Subcutaneous abdominal adipose tissue (tissue), 5 donors: ENCODE measurements around the gene IFFO2.
A peak's percentile ranks its signal among the peaks of the same experiment; 100 is the strongest.

Source experiments
- H3K27ac ChIP-seq: one replicate; pipeline ENCODE4 v1.7.0; 2013; ENCODE audit warnings: low read depth, mild to moderate bottlenecking, inconsistent platforms, low read length, moderate library complexity
- H3K27me3 ChIP-seq, 5 donors: one replicate each; pipeline ENCODE4 v1.7.0; 2013; ENCODE audit warnings: low read length in 5 of 5, inconsistent platforms in 1 of 5; ENCODE audit not compliant: control insufficient read depth in 5 of 5, insufficient read depth in 4 of 5
- H3K36me3 ChIP-seq, 5 donors: one replicate each; pipeline ENCODE4 v1.7.0; 2013; ENCODE audit warnings: low read length in 5 of 5; ENCODE audit not compliant: control insufficient read depth in 5 of 5, insufficient read depth in 5 of 5
- H3K4me1 ChIP-seq, 5 donors: one replicate each; pipeline ENCODE4 v1.7.0; 2013; ENCODE audit warnings: low read length in 5 of 5, mild to moderate bottlenecking in 3 of 5, moderate library complexity in 1 of 5; ENCODE audit not compliant: control insufficient read depth in 5 of 5, insufficient read depth in 5 of 5
- H3K4me3 ChIP-seq, 5 donors: one replicate each; pipeline ENCODE4 v1.7.0; 2013; ENCODE audit warnings: low read length in 5 of 5, low read depth in 1 of 5
- H3K9ac ChIP-seq, 5 donors: one replicate each; pipeline ENCODE4 v1.7.0; 2013; ENCODE audit warnings: low read length in 5 of 5, mild to moderate bottlenecking in 4 of 5, moderate library complexity in 3 of 5
- H3K9me3 ChIP-seq, 5 donors: one replicate each; pipeline ENCODE4 v1.7.0; 2013; ENCODE audit warnings: low read length in 5 of 5; ENCODE audit not compliant: control insufficient read depth in 5 of 5
- donor health status: healthy.
- donor health status: healthy.
- donor health status: healthy.
- donor health status: healthy.
- donor health status: healthy.

IFFO2 gene

DNA sequence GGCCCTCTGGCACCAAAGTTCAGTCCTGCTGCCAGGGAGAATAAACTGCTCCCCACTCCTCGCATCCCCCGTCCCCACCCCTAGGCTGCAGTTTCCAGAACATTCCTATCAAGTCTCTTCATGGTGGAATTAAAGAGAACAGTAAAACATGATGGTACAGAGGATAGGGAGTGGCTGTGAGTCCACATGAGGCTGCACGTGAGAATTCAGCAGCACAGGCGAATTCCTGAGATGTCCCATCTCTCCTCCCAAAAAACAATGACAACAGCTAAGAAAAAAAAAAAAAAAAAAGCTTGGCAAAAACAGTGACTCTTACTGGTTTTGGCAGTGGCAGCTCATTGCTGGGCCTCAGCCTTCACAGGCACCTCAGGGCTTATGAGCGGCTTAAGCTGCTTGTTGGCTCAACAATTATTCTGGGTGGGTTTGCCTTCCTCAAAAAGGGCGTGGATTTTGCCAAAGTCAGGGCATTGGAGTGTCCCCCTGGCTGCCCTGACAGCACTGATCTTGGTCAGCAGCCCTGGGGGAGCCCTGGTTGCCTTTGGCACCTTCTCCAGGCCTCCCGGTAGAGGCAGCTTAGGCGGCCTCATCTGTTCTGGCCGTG lies 5.7 kb upstream of the IFFO2 start:
- H3K4me1 ChIP-seq = peaks cover 2 to 45% (median 43%) of the 10 kb centered on the region in 5 donors
- no peaks in the 10 kb centered on the region for H3K27me3 ChIP-seq
- H3K9ac ChIP-seq = peak overlapping the region in 3 of 5 donors; percentile 19 to 72 (median 55)
- H3K9me3 ChIP-seq = no peaks in the 10 kb centered on the region
- peak overlapping the region; percentile 78 for H3K27ac ChIP-seq
- no peak overlapping the region for H3K4me3 ChIP-seq
- H3K36me3 ChIP-seq = no peaks in the 10 kb centered on the region

DNA sequence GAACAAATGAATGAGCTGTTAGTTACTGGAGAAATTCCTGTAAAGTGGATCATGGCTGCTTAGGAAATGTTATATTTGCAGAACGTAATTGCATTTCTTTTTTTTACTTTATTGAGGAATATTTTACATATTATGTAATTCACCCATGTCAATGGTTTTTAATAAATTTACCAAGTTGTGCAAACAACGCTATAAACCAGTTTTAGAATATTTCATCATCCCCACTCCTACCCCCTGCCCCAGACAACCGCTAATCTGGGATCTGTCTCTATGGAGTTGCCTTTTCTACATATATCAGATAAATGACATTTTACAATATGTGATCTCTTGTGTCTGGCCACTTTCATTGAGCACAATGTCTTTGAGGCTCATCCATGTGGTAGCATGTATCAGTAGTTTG lies 4.3 kb upstream of the IFFO2 start:
- Histone ChIP-seq H3K36me3 (no peaks in the 10 kb centered on the region), H3K27me3 (no peaks in the 10 kb centered on the region), H3K27ac (peak overlapping the region; percentile 78)

DNA sequence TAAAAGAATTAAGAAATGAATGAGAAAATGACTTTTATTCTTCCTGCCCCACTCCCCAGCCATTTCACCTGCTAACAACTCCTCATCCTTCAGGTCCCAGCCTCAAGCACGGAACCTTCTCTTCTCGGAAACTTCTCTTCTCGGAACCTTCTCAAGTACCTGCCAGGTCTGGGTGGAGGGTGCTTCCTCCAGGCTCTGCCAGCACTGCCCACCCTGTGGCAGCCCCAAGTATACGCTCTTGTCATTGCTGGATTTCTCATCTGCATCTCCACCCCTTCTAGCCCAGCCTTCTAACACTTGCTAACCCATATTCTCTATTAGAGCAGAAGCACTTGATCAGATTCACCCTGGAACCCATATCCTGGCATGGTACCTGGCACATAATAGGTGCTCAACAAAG lies 3.9 kb upstream of the IFFO2 start:
- Histone ChIP-seq H3K36me3 (no peaks in the 10 kb centered on the region), H3K27ac (peak overlapping the region; percentile 64), H3K9me3 (no peaks in the 10 kb centered on the region), H3K9ac (peak overlapping the region in 1 of 5 donors; percentile 2), H3K27me3 (no peaks in the 10 kb centered on the region), H3K4me3 (no peak overlapping the region), H3K4me1 (peaks cover 0 to 50% (median 43%) of the 10 kb centered on the region in 5 donors)

More for the DNA sequence above, 4.3 kb upstream of the IFFO2 start:
- H3K9ac ChIP-seq = peak overlapping the region in 1 of 5 donors; percentile 2
- no peak overlapping the region for H3K4me3 ChIP-seq
- H3K9me3 ChIP-seq = no peaks in the 10 kb centered on the region
- H3K4me1 ChIP-seq = peaks cover 2 to 50% (median 42%) of the 10 kb centered on the region in 5 donors

DNA sequence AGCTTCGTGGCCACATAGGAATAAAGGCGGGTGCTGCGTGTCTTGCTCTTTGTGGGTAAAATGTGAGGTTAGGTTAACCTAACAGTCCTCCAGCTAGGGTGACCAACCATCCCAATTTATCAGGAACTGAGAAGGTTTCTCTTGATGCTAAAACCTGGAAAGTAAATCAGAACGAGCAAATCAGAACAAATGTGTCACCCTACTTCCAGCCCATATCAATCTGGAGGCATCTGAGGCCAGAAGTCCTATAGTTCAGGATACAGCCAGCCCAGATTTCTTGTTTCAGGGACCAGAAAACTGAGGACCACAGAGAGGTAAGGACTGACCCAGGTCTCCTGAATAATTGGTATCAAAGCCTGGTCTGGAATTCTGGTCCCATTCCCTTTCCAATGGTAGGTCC lies 3.1 kb upstream of the IFFO2 start:
- Histone ChIP-seq H3K9ac (peak overlapping the region in 2 of 5 donors; percentile 2 to 16), H3K4me3 (no peak overlapping the region), H3K9me3 (no peaks in the 10 kb centered on the region), H3K36me3 (no peaks in the 10 kb centered on the region), H3K27me3 (no peaks in the 10 kb centered on the region), H3K27ac (peak overlapping the region; percentile 64), H3K4me1 (peaks cover under 1 to 52% (median 45%) of the 10 kb centered on the region in 5 donors)

DNA sequence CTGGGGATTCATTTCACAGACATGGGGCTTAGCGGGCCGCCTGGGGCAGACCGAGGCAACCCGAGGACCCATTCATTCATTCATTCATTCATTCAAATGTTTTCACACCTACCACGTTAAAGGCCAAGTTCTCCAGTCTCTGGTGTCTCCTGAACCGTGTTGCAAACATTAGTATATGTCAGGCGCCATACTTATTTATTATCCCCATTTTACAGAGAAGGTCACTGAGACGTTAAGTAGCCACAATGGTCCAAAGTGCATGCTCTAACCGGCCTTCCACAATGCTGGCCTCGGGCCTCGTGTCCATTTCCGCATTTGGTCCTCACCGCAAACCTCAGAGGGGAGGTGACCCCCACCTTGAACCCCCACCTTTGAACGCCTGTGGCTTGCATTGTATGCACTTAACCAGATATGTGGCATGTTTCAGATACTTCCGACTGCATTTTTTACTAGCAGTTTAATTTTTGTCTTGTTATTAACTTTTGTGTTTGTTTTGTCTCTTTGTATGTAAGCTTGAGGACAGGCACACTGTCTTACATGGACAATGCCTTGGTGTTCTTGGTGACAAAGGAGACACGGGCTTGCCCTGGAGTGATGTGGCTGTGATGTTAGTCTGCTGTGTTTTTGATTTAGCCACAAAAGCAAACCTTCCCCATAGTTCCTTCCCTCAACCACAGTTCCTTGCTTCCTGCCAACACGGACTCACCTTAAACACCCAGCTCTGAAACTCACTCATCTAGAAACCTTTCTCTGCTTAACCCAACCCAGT lies 1.2 kb upstream of the IFFO2 start:
- Histone ChIP-seq H3K4me1 (peaks cover 6 to 54% (median 46%) of the 10 kb centered on the region in 5 donors), H3K27ac (no peak overlapping the region), H3K9ac (peak overlapping the region in 3 of 5 donors; percentile 64 to 77 (median 71)), H3K27me3 (no peaks in the 10 kb centered on the region), H3K36me3 (peaks cover 0 to 1% (median 0%) of the 10 kb centered on the region in 5 donors), H3K4me3 (peak overlapping the region in 2 of 5 donors; percentile 75 to 87), H3K9me3 (no peaks in the 10 kb centered on the region)

DNA sequence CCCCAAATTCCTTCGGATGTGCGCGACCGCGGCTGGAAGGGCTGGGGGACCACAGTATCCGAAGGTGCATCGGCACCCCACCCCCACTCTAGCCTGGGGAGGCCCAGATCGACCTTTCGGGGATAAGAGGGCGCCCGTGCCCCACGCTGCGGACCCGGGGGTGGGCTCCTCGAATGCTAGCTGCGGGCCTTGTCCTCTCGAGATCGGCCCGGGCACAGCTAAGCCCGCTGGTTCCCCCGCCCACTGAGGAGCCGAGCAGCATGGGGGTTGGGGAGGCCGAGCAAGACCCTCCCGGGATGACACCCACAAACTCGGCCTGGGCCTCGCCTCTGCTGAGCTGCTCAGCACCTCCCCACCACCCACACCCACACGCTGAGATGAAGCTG lies 653 bp upstream of the IFFO2 start:
- H3K4me3 ChIP-seq = peak overlapping the region in 4 of 5 donors; percentile 75 to 87 (median 78)
- H3K9ac ChIP-seq = peak overlapping the region in 4 of 5 donors; percentile 64 to 77 (median 70)
- no peaks in the 10 kb centered on the region for H3K27me3 ChIP-seq
- peaks cover 0 to 3% (median 0%) of the 10 kb centered on the region in 5 donors for H3K36me3 ChIP-seq
- peaks cover 6 to 52% (median 42%) of the 10 kb centered on the region in 5 donors for H3K4me1 ChIP-seq
- H3K27ac ChIP-seq = peak overlapping the region; percentile 72
- no peaks in the 10 kb centered on the region for H3K9me3 ChIP-seq

DNA sequence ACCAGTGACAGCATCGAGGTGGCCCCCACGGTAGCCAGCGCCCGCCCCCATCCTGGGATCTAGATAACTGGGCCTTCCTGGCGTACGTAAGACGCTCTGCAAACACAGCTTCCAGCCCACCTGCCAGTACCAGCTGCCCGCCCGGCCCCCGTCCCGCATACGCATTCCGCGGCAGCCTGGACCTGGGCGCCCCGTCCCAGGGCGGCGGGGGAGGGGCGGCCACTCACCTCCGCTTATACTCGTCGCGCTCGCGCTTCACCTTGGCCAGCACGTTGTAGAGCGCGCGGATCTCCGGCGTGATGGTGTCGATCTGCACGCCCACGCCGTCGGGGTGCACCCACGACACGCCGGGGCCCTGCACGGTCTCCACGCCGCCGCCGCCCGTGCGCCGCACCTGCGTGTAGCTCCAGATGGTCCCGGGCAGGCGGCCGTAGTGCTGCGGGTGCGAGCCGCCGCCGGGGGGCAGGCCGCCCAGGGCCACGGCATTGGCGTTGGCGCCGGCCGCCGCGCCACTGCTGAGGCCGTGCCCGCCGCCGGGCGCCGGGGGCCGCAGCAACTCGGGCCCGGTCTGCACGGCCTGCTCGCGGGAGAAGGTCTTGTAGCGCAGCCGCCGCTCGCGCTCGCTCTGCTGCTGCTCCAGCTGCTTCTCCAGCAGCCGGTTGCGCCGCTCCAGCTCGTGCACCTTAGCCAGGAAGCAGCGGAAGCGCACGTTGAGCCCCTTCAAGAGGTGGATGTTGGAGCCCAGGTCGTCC lies 859 bp downstream of the IFFO2 start:
- H3K4me1 ChIP-seq = peaks cover 8 to 55% (median 48%) of the 10 kb centered on the region in 5 donors
- no peaks in the 10 kb centered on the region for H3K9me3 ChIP-seq
- peak overlapping the region in 4 of 5 donors; percentile 35 to 78 (median 54) for H3K9ac ChIP-seq
- no peak overlapping the region for H3K27ac ChIP-seq
- peak overlapping the region; percentile 67 to 90 (median 81) for H3K4me3 ChIP-seq
- peaks cover 0 to 3% (median 0%) of the 10 kb centered on the region in 5 donors for H3K36me3 ChIP-seq
- no peaks in the 10 kb centered on the region for H3K27me3 ChIP-seq

DNA sequence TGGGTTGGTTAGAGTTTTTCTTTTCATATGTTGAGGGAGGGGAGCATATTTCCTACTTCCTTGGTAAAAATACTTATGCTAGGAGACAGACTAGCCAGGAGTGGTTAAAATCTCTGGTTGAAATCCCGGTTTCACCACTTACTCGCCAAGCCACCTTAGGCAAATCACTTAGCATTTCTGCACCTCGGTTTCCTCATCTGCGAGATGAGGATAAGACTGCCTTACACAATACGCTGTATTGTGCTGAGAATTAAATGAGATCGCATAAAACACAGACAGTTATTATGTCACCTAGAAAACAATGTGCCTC lies 1.4 kb downstream of the IFFO2 start:
- peak overlapping the region in 4 of 5 donors; percentile 35 to 78 (median 54) for H3K9ac ChIP-seq
- H3K27ac ChIP-seq = no peak overlapping the region
- H3K36me3 ChIP-seq = peaks cover 0 to 3% (median 0%) of the 10 kb centered on the region in 5 donors
- peaks cover 8 to 56% (median 50%) of the 10 kb centered on the region in 5 donors for H3K4me1 ChIP-seq
- H3K9me3 ChIP-seq = no peaks in the 10 kb centered on the region
- H3K27me3 ChIP-seq = no peaks in the 10 kb centered on the region
- H3K4me3 ChIP-seq = peak overlapping the region; percentile 67 to 90 (median 81)

DNA sequence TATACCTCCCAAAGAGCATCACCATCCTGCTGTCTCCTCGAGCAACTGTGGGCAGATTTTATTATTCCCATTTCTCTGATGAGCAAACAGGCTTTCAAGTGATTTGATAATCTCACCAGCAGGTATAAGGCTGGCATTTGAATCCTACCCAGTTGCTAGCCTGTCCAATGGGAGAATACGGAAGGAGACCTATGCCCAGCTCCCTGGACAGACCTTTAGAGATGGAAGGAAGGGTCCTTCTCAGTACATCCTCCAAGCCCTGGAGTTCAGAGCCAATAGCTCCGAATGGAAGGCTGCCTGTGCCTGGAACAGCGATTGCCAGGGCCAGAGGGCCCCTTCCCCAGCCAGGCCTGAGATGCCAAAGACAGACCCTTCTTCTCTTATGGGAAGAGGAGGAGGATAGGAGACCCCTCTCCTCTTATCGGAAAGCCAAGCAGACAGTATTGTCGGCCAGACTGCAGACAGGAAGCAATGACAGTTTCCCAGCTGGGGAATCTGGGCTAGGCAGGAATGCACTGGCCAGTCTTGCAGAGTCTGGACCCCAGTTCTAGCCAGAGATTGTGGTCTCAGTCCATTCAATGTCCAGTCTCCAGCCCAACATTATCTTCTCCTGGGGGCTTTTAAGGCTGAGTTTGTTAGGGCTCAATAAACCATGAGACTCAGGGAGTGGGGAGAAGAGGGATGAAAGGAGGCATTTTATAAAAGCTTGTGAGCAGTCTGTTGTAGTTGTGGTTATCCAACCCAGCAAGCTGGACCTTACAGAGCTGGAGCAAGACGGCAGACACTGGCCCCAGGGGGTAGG lies 2.0 kb downstream of the IFFO2 start:
- Histone ChIP-seq H3K4me1 (peaks cover 12 to 62% (median 56%) of the 10 kb centered on the region in 5 donors), H3K36me3 (peaks cover 0 to 3% (median 0%) of the 10 kb centered on the region in 5 donors), H3K27ac (no peak overlapping the region), H3K9me3 (no peaks in the 10 kb centered on the region), H3K4me3 (peak overlapping the region; percentile 67 to 90 (median 81)), H3K27me3 (no peaks in the 10 kb centered on the region), H3K9ac (peak overlapping the region; percentile 22 to 78 (median 53))
